OCI-LY7 (cell line): ENCODE measurements around the gene TAF6.

Source experiments
- CTCF ChIP-seq: fragments of 200-600 bp; sonication (generic); conservative IDR thresholded peaks from 2 replicates; pipeline ENCODE4 v1.5.1; 2014; ENCODE audit warnings: mild to moderate bottlenecking, antibody characterized with exemption, low read length, moderate library complexity, mixed read lengths
- EZH2phosphoT487 ChIP-seq: fragments of 200-600 bp; sonication (generic); IDR thresholded peaks from 2 replicates; pipeline ENCODE4 v1.6.1; 2018; ENCODE audit warnings: low read depth, borderline replicate concordance, mild to moderate bottlenecking, mixed run types, antibody characterized with exemption, low read length, moderate library complexity, mixed read lengths

- TF ChIP-seq CTCF (no peak), EZH2phosphoT487 (no peak)
Observed at GRCh38 chr7:100101016-100101862, 17.9 kb downstream of the TAF6 start, which contains the start of the genes AP4M1 and MCM7.
